GM12878 (cell line): ENCODE measurements around the gene CDK4.

Source experiments
- CBFB ChIP-seq: IDR thresholded peaks from 2 replicates; pipeline ENCODE4 v1.6.1; 2016; ENCODE audit warnings: antibody characterized with exemption, low read depth
- CTCF ChIP-seq, 3 experiments: IDR thresholded peaks in 2 of 3; conservative IDR thresholded peaks in 1 of 3; 2 replicates each; pipeline ENCODE4 v1.5.1; 2011; ENCODE audit warnings: low read depth in 3 of 3, low read length in 3 of 3, mild to moderate bottlenecking in 3 of 3, control low read depth in 2 of 3, moderate library complexity in 2 of 3, inconsistent platforms in 1 of 3, mixed read lengths in 1 of 3; ENCODE audit not compliant: control insufficient read depth in 2 of 3, insufficient read depth in 1 of 3; ENCODE audit errors: extremely low read depth in 1 of 3
- EP300 ChIP-seq, 2 experiments: fragments of 150-350 bp in 1 of 2; IDR thresholded peaks; 2 replicates each; pipeline ENCODE4 v1.6.1; 2011 to 2012; ENCODE audit warnings: low read depth in 2 of 2, low read length in 2 of 2, borderline replicate concordance in 1 of 2, improper control_type of control experiment in 1 of 2, inconsistent platforms in 1 of 2; ENCODE audit not compliant: control insufficient read depth in 1 of 2
- KAT2A ChIP-seq: conservative IDR thresholded peaks from 2 replicates; pipeline ENCODE4 v1.6.1; 2011; ENCODE audit warnings: low read depth, low read length; ENCODE audit not compliant: control insufficient read depth
- NFYA ChIP-seq: IDR thresholded peaks from 2 replicates; pipeline ENCODE4 v1.6.1; 2011; ENCODE audit warnings: low read depth, mild to moderate bottlenecking, low read length, improper control_type of control experiment, borderline replicate concordance
- POLR2AphosphoS5 ChIP-seq: IDR thresholded peaks from 2 replicates; pipeline ENCODE4 v1.6.1; 2011; ENCODE audit warnings: mild to moderate bottlenecking, low read length, inconsistent platforms
- ZNF24 ChIP-seq: fragments of 450-650 bp; IDR thresholded peaks from 2 replicates; pipeline ENCODE4 v1.6.1; 2017; ENCODE audit warnings: antibody characterized with exemption, mild to moderate bottlenecking
- ZZZ3 ChIP-seq: IDR thresholded peaks from 2 replicates; pipeline ENCODE4 v1.6.1; 2011; ENCODE audit warnings: low read depth; ENCODE audit not compliant: control insufficient read depth, insufficient read length
- TF ChIP-seq, protein P1 (sequence below): IDR thresholded peaks from 2 replicates; pipeline ENCODE4 v1.6.1; 2012; ENCODE audit warnings: low read depth, low read length, improper control_type of control experiment
- TF ChIP-seq, protein P2 (sequence below): IDR thresholded peaks from 2 replicates; pipeline ENCODE4 v1.6.1; 2012; ENCODE audit warnings: low read length, inconsistent platforms

GRCh38 chr12:57724936-57725740 is 27.0 kb downstream of the CDK4 start:
- TF ChIP-seq CTCF (IDR thresholded peaks at IDR 0.05 in 2 of 3, conservative IDR thresholded peaks at IDR 0.05 in 1 of 3; ENCODE audit: control insufficient read depth in 2 of 3, extremely low read depth in 1 of 3, insufficient read depth in 1 of 3, low read depth in 3 of 3, low read length in 3 of 3) = no peak
- no peak for TF ChIP-seq KAT2A
- no peak for TF ChIP-seq POLR2AphosphoS5
- TF ChIP-seq CBFB = no peak
- TF ChIP-seq, protein P1, sequence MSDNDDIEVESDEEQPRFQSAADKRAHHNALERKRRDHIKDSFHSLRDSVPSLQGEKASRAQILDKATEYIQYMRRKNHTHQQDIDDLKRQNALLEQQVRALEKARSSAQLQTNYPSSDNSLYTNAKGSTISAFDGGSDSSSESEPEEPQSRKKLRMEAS = no peak
- TF ChIP-seq NFYA = no peak
- TF ChIP-seq EP300 (IDR thresholded peaks at IDR 0.05; ENCODE audit: borderline replicate concordance in 1 of 2, control insufficient read depth in 1 of 2, low read depth in 2 of 2, low read length in 2 of 2) = no peak
- no peak for TF ChIP-seq ZZZ3
- TF ChIP-seq, protein P2, sequence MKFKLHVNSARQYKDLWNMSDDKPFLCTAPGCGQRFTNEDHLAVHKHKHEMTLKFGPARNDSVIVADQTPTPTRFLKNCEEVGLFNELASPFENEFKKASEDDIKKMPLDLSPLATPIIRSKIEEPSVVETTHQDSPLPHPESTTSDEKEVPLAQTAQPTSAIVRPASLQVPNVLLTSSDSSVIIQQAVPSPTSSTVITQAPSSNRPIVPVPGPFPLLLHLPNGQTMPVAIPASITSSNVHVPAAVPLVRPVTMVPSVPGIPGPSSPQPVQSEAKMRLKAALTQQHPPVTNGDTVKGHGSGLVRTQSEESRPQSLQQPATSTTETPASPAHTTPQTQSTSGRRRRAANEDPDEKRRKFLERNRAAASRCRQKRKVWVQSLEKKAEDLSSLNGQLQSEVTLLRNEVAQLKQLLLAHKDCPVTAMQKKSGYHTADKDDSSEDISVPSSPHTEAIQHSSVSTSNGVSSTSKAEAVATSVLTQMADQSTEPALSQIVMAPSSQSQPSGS = no peak
- no peak for TF ChIP-seq ZNF24
